GM12892 (cell line): Measurements from ENCODE around the gene P2RX2.

Source experiments
- POLR2A ChIP-seq: IDR thresholded peaks from 2 replicates; pipeline ENCODE4 v1.6.1; 2011; ENCODE audit warnings: low read depth, low read length, control low read depth
- POLR2AphosphoS5 ChIP-seq: IDR thresholded peaks from 2 replicates; pipeline ENCODE4 v1.6.1; 2011; ENCODE audit warnings: low read depth, low read length, control low read depth
- TAF1 ChIP-seq: IDR thresholded peaks from 2 replicates; pipeline ENCODE4 v1.6.1; 2011; ENCODE audit warnings: low read depth, mild to moderate bottlenecking, control low read depth, low read length, borderline replicate concordance

GRCh38 chr12:132586929-132587328, 31.6 kb upstream of the P2RX2 start:
- TF ChIP-seq POLR2A (no peak), POLR2AphosphoS5 (no peak), TAF1 (no peak)
